Neural progenitor cell (in vitro differentiated cells): ENCODE results near the gene ARHGAP5. TPM values are rescaled to one million over a fixed set of nuclear protein-coding genes. Genes with fewer than 3 reads are reported as not detected.

Source experiments
- DNase-seq: peaks from one replicate; pipeline ENCODE4 v3.0.0-alpha.2; 2016; ENCODE audit warnings: low spot score
- H2AFZ ChIP-seq: fragments of 200-600 bp; sonication (generic); replicated peaks from 2 replicates; pipeline ENCODE4 v1.6.1; 2016; ENCODE audit warnings: antibody characterized with exemption
- H3F3A ChIP-seq: fragments of 200-600 bp; sonication (generic); 2 replicates; pipeline ENCODE4 v1.6.1; 2016; ENCODE audit warnings: antibody characterized with exemption, low read depth
- H3K27ac ChIP-seq: fragments of 200-600 bp; sonication (generic); 2 replicates; pipeline ENCODE4 v1.5.1; 2016; ENCODE audit warnings: mild to moderate bottlenecking
- H3K27me3 ChIP-seq: fragments of 200-600 bp; sonication (generic); 2 replicates; pipeline ENCODE4 v1.6.1; 2016; ENCODE audit warnings: mild to moderate bottlenecking, moderate library complexity
- H3K36me3 ChIP-seq: fragments of 200-600 bp; sonication (generic); 2 replicates; pipeline ENCODE4 v1.5.1; 2016
- H3K4me1 ChIP-seq: fragments of 200-600 bp; sonication (generic); 2 replicates; pipeline ENCODE4 v1.6.1; 2016; ENCODE audit warnings: mixed run types
- H3K4me2 ChIP-seq: fragments of 200-600 bp; sonication (generic); 2 replicates; pipeline ENCODE4 v1.6.1; 2016
- H3K4me3 ChIP-seq: fragments of 200-600 bp; sonication (generic); 2 replicates; pipeline ENCODE4 v1.5.1; 2016
- H3K79me2 ChIP-seq: fragments of 200-600 bp; sonication (generic); 2 replicates; pipeline ENCODE4 v1.6.1; 2016; ENCODE audit warnings: low read depth
- H3K9ac ChIP-seq: fragments of 200-600 bp; sonication (generic); 2 replicates; pipeline ENCODE4 v1.6.1; 2016
- H3K9me3 ChIP-seq: fragments of 200-600 bp; sonication (generic); 2 replicates; pipeline ENCODE4 v1.5.1; 2016; ENCODE audit warnings: low read depth
- H4K20me1 ChIP-seq: fragments of 200-600 bp; sonication (generic); 2 replicates; pipeline ENCODE4 v1.6.1; 2016; ENCODE audit warnings: low read depth
- H3K27ac Mint-ChIP-seq: 3 replicates; pipeline ENCODE4 v1.8.0; 2021; ENCODE audit warnings: mixed read lengths
- H3K27me3 Mint-ChIP-seq: 2 replicates; pipeline ENCODE4 v1.8.0; 2022; ENCODE audit warnings: low read depth, mild to moderate bottlenecking, inconsistent platforms, moderate library complexity, mixed read lengths; ENCODE audit not compliant: insufficient read depth
- H3K36me3 Mint-ChIP-seq: 3 replicates; pipeline ENCODE4 v1.8.0; 2021; ENCODE audit warnings: mixed read lengths
- H3K4me1 Mint-ChIP-seq: 3 replicates; pipeline ENCODE4 v1.8.0; 2021; ENCODE audit warnings: mixed read lengths
- H3K4me3 Mint-ChIP-seq: 3 replicates; pipeline ENCODE4 v1.8.0; 2021; ENCODE audit warnings: mild to moderate bottlenecking, moderate library complexity, mixed read lengths
- H3K9me3 Mint-ChIP-seq: 3 replicates; pipeline ENCODE4 v1.8.0; 2020; ENCODE audit warnings: mixed read lengths
- EZH2 ChIP-seq: fragments of 200-600 bp; sonication (generic); IDR thresholded peaks from 2 replicates; pipeline ENCODE4 v1.6.1; 2017; ENCODE audit warnings: antibody characterized with exemption, mild to moderate bottlenecking, moderate library complexity
- EZH2phosphoT487 ChIP-seq: fragments of 200-600 bp; sonication (generic); IDR thresholded peaks from 2 replicates; pipeline ENCODE4 v1.6.1; 2017; ENCODE audit warnings: antibody characterized with exemption
- small RNA-seq: library from RNA; depleted of rRNA; stranded (forward); fragments of <200 nt; gene quantifications from one replicate; pipeline ENCODE3, GENCODE V24; 2015
- total RNA-seq: library from RNA; depleted of rRNA; stranded (reverse); fragments of >200 nt; gene quantifications from 2 replicates; pipeline ENCODE4 v1.2.3, GENCODE V29; 2015; ENCODE audit warnings: low replicate concordance
- TF ChIP-seq, protein P1 (sequence below): fragments of 200-600 bp; sonication (generic); IDR thresholded peaks from 2 replicates; pipeline ENCODE4 v1.5.1; 2017; ENCODE audit warnings: antibody characterized with exemption, mild to moderate bottlenecking

ARHGAP5 gene
- total RNA-seq, 1 donor from 2014 or later: 202 TPM

DNA sequence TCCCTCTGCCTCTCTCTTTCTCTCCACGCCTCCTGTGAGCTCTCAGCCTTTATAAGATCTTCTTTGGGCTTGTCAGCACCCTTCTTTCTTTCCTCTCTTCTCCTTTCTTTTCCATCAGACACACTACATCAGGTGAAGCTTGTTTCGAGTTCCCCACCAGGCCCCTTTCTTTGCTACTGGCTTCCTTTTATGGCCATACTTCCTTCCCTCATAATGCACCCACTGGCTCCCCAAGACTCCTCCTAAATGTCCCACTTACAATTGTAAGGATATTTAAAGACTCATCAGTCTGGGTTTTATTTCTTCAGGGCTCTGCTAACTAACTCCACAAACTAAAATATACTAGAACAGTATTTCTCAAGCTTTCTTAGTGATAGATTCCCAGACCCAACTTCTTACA is 129.4 kb downstream of the ARHGAP5 start:
- Histone ChIP-seq H3K36me3 (no peaks in the 10 kb centered on the region), H3F3A (peaks cover 14% of the 10 kb centered on the region), H4K20me1 (no peaks in the 10 kb centered on the region), H3K4me3 (no peak overlapping the region), H3K27ac (no peak overlapping the region), H2AFZ (no peak overlapping the region), H3K27me3 (peaks cover 8% of the 10 kb centered on the region), H3K79me2 (no peaks in the 10 kb centered on the region), H3K9ac (no peak overlapping the region), H3K4me1 (no peaks in the 10 kb centered on the region), H3K9me3 (no peaks in the 10 kb centered on the region), H3K4me2 (no peak overlapping the region)
- H3K36me3 Mint-ChIP-seq: no peaks in the 10 kb centered on the region
- peaks cover 10% of the 10 kb centered on the region for H3K27me3 Mint-ChIP-seq
- H3K4me3 Mint-ChIP-seq: no peak overlapping the region
- no peak for DNase-seq
- no peak overlapping the region for H3K27ac Mint-ChIP-seq
- peaks cover 11% of the 10 kb centered on the region for H3K4me1 Mint-ChIP-seq
- no peaks in the 10 kb centered on the region for H3K9me3 Mint-ChIP-seq
- TF ChIP-seq, protein P1, sequence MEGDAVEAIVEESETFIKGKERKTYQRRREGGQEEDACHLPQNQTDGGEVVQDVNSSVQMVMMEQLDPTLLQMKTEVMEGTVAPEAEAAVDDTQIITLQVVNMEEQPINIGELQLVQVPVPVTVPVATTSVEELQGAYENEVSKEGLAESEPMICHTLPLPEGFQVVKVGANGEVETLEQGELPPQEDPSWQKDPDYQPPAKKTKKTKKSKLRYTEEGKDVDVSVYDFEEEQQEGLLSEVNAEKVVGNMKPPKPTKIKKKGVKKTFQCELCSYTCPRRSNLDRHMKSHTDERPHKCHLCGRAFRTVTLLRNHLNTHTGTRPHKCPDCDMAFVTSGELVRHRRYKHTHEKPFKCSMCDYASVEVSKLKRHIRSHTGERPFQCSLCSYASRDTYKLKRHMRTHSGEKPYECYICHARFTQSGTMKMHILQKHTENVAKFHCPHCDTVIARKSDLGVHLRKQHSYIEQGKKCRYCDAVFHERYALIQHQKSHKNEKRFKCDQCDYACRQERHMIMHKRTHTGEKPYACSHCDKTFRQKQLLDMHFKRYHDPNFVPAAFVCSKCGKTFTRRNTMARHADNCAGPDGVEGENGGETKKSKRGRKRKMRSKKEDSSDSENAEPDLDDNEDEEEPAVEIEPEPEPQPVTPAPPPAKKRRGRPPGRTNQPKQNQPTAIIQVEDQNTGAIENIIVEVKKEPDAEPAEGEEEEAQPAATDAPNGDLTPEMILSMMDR: no peak
- TF ChIP-seq EZH2phosphoT487: no peak
- TF ChIP-seq EZH2: no peak

- no peaks in the 10 kb centered on the region for H3K36me3 Mint-ChIP-seq
Measured at GRCh38 chr14:32208490-32208889, 131.4 kb downstream of the ARHGAP5 start.

More at GRCh38 chr14:32208490-32208889, 131.4 kb downstream of the ARHGAP5 start:
- no peaks in the 10 kb centered on the region for H4K20me1 ChIP-seq
- peaks cover 8% of the 10 kb centered on the region for H3K27me3 ChIP-seq
- H3K4me1 ChIP-seq: no peaks in the 10 kb centered on the region
- no peaks in the 10 kb centered on the region for H3F3A ChIP-seq
- Mint-ChIP-seq H3K9me3 (no peaks in the 10 kb centered on the region), H3K27ac (no peak overlapping the region), H3K4me1 (peaks cover 11% of the 10 kb centered on the region), H3K27me3 (peaks cover 7% of the 10 kb centered on the region), H3K4me3 (no peak overlapping the region)
- H3K27ac ChIP-seq: no peak overlapping the region
- no peak overlapping the region for H3K4me3 ChIP-seq
- no peaks in the 10 kb centered on the region for H3K9me3 ChIP-seq
- no peak overlapping the region for H2AFZ ChIP-seq
- H3K4me2 ChIP-seq: no peak overlapping the region
- H3K36me3 ChIP-seq: no peaks in the 10 kb centered on the region
- TF ChIP-seq EZH2: no peak
- no peak overlapping the region for H3K9ac ChIP-seq
- DNase-seq: no peak
- no peaks in the 10 kb centered on the region for H3K79me2 ChIP-seq

Small RNAs within 50 kb of the gene (small RNA-seq; reads per million reads assigned to genes)
- 12.6 reads per million, percentile 96 among the genes with 10 or more reads in this experiment for gene RNU6-7
- 0.25 reads per million, percentile 14 among the genes with 10 or more reads in this experiment for gene RNU6-8

Other genes starting within 250 kb of the ARHGAP5 start
- gene RNU6-7, start 124.7 kb downstream of the ARHGAP5 start, total RNA-seq: not detected in 2 replicates
- not detected in 2 replicates for gene RNU6-8, start 126.0 kb downstream of the ARHGAP5 start, total RNA-seq